Measurements from ENCODE around the gene HEATR5B. TPM values are rescaled to one million over a fixed set of nuclear protein-coding genes. Genes with fewer than 3 reads are reported as not detected.
"Not testable (repeated sequence)": the region's sequence is repeated elsewhere in the genome, so short reads cannot be mapped to it uniquely, and the experiment has no call there.

The HEATR5B gene
- total RNA-seq, 1 donor from 2014 or later: 26.3 TPM

GRCh38 chr2:36988008-36988407 lies 96.2 kb downstream of the HEATR5B start:
- no peak for DNase-seq (ENCODE audit: low spot score)
- H3K4me1 Mint-ChIP-seq (ENCODE audit: unreplicated experiment): no peaks in the 10 kb centered on the region
- peaks cover 2% of the 10 kb centered on the region for H3K27me3 Mint-ChIP-seq (ENCODE audit: unreplicated experiment)
- no peak overlapping the region for H3K4me3 Mint-ChIP-seq (ENCODE audit: unreplicated experiment)
- no peaks in the 10 kb centered on the region for H3K9me3 Mint-ChIP-seq (ENCODE audit: unreplicated experiment)
- TF ChIP-seq CTCF (IDR thresholded peaks at IDR 0.05; ENCODE audit: unreplicated experiment): no peak
- H3K36me3 Mint-ChIP-seq (ENCODE audit: low read depth, unreplicated experiment): peaks cover 11% of the 10 kb centered on the region
- H3K27ac Mint-ChIP-seq (ENCODE audit: unreplicated experiment): no peak overlapping the region

- DNase-seq (ENCODE audit: low spot score): no peak
- no peaks in the 10 kb centered on the region for H3K27me3 Mint-ChIP-seq (ENCODE audit: unreplicated experiment)
- no peak for TF ChIP-seq CTCF (IDR thresholded peaks at IDR 0.05; ENCODE audit: unreplicated experiment)
- H3K4me3 Mint-ChIP-seq (ENCODE audit: unreplicated experiment): no peak overlapping the region
- H3K36me3 Mint-ChIP-seq (ENCODE audit: low read depth, unreplicated experiment): peaks cover 8% of the 10 kb centered on the region
- no peak overlapping the region for H3K27ac Mint-ChIP-seq (ENCODE audit: unreplicated experiment)
- H3K9me3 Mint-ChIP-seq (ENCODE audit: unreplicated experiment): no peaks in the 10 kb centered on the region
- no peaks in the 10 kb centered on the region for H3K4me1 Mint-ChIP-seq (ENCODE audit: unreplicated experiment)
Measured at GRCh38 chr2:36982467-36982866, 101.7 kb downstream of the HEATR5B start.

- Mint-ChIP-seq H3K27ac (ENCODE audit: unreplicated experiment) (no peak overlapping the region), H3K9me3 (ENCODE audit: unreplicated experiment) (no peaks in the 10 kb centered on the region), H3K4me3 (ENCODE audit: unreplicated experiment) (no peak overlapping the region), H3K4me1 (ENCODE audit: unreplicated experiment) (no peaks in the 10 kb centered on the region), H3K27me3 (ENCODE audit: unreplicated experiment) (no peaks in the 10 kb centered on the region), H3K36me3 (ENCODE audit: low read depth, unreplicated experiment) (peaks cover 8% of the 10 kb centered on the region)
- TF ChIP-seq CTCF (IDR thresholded peaks at IDR 0.05; ENCODE audit: unreplicated experiment): no peak
- DNase-seq (ENCODE audit: low spot score): no peak
Measured at GRCh38 chr2:36981911-36982310, 102.3 kb downstream of the HEATR5B start.

GRCh38 chr2:36979007-36979406 lies 105.2 kb downstream of the HEATR5B start:
- H3K27me3 Mint-ChIP-seq (ENCODE audit: unreplicated experiment): not testable (repeated sequence)

GRCh38 chr2:36976065-36976464 lies 108.1 kb downstream of the HEATR5B start:
- Mint-ChIP-seq H3K9me3 (ENCODE audit: unreplicated experiment) (no peaks in the 10 kb centered on the region), H3K36me3 (ENCODE audit: low read depth, unreplicated experiment) (peaks cover 8% of the 10 kb centered on the region), H3K27me3 (ENCODE audit: unreplicated experiment) (peaks cover 4% of the 10 kb centered on the region), H3K4me3 (ENCODE audit: unreplicated experiment) (no peak overlapping the region), H3K4me1 (ENCODE audit: unreplicated experiment) (peaks cover 16% of the 10 kb centered on the region), H3K27ac (ENCODE audit: unreplicated experiment) (no peak overlapping the region)
- TF ChIP-seq CTCF (IDR thresholded peaks at IDR 0.05; ENCODE audit: unreplicated experiment): no peak
- no peak for DNase-seq (ENCODE audit: low spot score)

More at GRCh38 chr2:36979007-36979406, 105.2 kb downstream of the HEATR5B start:
- H3K4me3 Mint-ChIP-seq (ENCODE audit: unreplicated experiment); H3K27ac Mint-ChIP-seq (ENCODE audit: unreplicated experiment); H3K4me1 Mint-ChIP-seq (ENCODE audit: unreplicated experiment); DNase-seq (ENCODE audit: low spot score); H3K9me3 Mint-ChIP-seq (ENCODE audit: unreplicated experiment); H3K36me3 Mint-ChIP-seq (ENCODE audit: low read depth, unreplicated experiment): not testable (repeated sequence)

- Mint-ChIP-seq H3K4me3 (ENCODE audit: unreplicated experiment) (no peak overlapping the region), H3K27ac (ENCODE audit: unreplicated experiment) (no peak overlapping the region), H3K4me1 (ENCODE audit: unreplicated experiment) (peaks cover 16% of the 10 kb centered on the region), H3K9me3 (ENCODE audit: unreplicated experiment) (no peaks in the 10 kb centered on the region), H3K36me3 (ENCODE audit: low read depth, unreplicated experiment) (peaks cover 8% of the 10 kb centered on the region), H3K27me3 (ENCODE audit: unreplicated experiment) (peaks cover 4% of the 10 kb centered on the region)
- TF ChIP-seq CTCF (IDR thresholded peaks at IDR 0.05; ENCODE audit: unreplicated experiment): no peak
- DNase-seq (ENCODE audit: low spot score): no peak
Measured at GRCh38 chr2:36975306-36975705, 108.9 kb downstream of the HEATR5B start.
